ENCODE measurements around the gene LTBP2. TPM values are rescaled to one million over a fixed set of nuclear protein-coding genes. Genes with fewer than 3 reads are reported as not detected.

LTBP2 gene
- total RNA-seq, 1 donor from 2014 or later = 2.9 TPM

DNA sequence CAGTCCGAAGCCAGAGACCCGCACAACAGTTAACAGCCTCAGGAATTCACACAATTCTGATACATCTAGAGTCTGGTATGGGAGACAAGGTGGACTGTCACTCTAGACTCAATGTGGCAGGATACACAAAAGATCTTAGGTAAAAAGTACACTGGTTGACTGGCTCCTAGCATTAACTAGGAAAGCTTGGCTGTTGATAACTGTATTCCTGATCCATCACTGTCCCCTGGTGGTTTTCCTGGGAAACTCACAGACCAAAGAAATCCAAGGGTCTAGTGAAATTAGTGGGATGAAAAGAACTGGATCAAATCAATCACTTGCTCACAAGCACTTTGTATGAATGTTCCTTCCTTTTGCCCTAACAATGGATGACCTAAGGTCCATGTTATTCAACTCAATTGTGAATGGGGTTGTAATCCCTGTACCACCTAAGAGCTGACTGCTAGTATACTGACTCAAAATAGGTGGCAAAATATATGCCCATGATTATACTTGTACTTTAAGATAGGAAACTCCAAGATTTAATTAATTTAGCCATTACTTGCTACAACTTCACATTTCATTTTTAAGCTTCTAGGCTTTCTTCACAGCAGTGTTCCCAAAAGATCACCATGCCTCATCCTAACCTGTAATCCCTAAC is 132.9 kb downstream of the LTBP2 start:
- Mint-ChIP-seq H3K36me3 (peaks cover 15% of the 10 kb centered on the region), H3K27me3 (ENCODE audit: low read depth) (no peaks in the 10 kb centered on the region), H3K4me1 (no peaks in the 10 kb centered on the region), H3K27ac (no peak overlapping the region), H3K9me3 (no peaks in the 10 kb centered on the region), H3K4me3 (no peak overlapping the region)
- DNase-seq (ENCODE audit: low spot score in 2 of 2, unreplicated experiment in 2 of 2) = no peak
- TF ChIP-seq, protein P1, sequence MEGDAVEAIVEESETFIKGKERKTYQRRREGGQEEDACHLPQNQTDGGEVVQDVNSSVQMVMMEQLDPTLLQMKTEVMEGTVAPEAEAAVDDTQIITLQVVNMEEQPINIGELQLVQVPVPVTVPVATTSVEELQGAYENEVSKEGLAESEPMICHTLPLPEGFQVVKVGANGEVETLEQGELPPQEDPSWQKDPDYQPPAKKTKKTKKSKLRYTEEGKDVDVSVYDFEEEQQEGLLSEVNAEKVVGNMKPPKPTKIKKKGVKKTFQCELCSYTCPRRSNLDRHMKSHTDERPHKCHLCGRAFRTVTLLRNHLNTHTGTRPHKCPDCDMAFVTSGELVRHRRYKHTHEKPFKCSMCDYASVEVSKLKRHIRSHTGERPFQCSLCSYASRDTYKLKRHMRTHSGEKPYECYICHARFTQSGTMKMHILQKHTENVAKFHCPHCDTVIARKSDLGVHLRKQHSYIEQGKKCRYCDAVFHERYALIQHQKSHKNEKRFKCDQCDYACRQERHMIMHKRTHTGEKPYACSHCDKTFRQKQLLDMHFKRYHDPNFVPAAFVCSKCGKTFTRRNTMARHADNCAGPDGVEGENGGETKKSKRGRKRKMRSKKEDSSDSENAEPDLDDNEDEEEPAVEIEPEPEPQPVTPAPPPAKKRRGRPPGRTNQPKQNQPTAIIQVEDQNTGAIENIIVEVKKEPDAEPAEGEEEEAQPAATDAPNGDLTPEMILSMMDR (IDR thresholded peaks at IDR 0.05; ENCODE audit: unreplicated experiment) = peak; percentile 56

DNA sequence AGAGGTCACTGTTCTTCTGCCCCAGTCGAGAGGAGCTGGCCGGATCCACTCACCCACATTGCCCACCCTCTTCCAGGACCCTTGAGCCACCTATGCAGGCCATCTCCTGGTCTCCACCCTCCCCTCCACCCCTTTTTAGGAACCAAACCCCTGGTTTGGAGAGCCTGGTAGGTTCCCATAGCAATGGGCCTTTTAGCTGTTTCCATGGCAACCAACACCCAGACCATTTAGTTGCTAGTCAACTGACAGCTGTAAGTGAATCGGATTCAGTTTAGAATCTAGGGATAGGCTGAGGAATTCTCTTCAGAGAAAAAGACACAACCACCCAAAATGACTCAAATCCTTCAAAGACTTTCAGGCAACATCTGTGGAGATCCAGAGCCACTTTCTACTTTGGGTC is 135.4 kb downstream of the LTBP2 start:
- no peak for DNase-seq (ENCODE audit: low spot score in 2 of 2, unreplicated experiment in 2 of 2)
- H3K9me3 Mint-ChIP-seq = no peaks in the 10 kb centered on the region
- no peak overlapping the region for H3K27ac Mint-ChIP-seq
- TF ChIP-seq, protein P1 (IDR thresholded peaks at IDR 0.05; ENCODE audit: unreplicated experiment) = no peak
- H3K4me1 Mint-ChIP-seq = no peaks in the 10 kb centered on the region
- no peak overlapping the region for H3K4me3 Mint-ChIP-seq
- H3K36me3 Mint-ChIP-seq = peaks cover 33% of the 10 kb centered on the region
- no peaks in the 10 kb centered on the region for H3K27me3 Mint-ChIP-seq (ENCODE audit: low read depth)

DNA sequence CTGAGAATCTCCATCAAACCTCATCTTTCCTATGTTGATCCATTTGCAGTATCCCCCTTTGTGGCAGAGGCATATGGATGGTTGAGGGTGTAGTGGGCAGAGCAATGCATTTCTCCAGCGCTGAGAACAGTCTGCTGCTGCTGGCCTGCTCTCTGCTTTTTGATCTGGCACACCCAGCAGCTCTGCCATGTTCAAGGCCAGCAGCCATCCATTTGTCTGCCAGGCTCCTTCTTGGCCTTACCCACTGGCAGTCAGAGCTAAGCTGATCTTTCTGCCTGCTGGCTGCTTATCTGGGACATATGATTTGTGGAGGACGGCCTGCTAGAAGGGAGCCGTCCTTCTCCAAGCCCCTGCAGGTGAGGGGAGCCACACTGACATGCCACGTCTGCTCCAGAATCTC is 135.9 kb downstream of the LTBP2 start:
- peaks cover 33% of the 10 kb centered on the region for H3K36me3 Mint-ChIP-seq
- H3K27ac Mint-ChIP-seq = no peak overlapping the region
- no peaks in the 10 kb centered on the region for H3K9me3 Mint-ChIP-seq
- DNase-seq (ENCODE audit: low spot score in 2 of 2, unreplicated experiment in 2 of 2) = no peak
- TF ChIP-seq, protein P1 (IDR thresholded peaks at IDR 0.05; ENCODE audit: unreplicated experiment) = no peak
- H3K4me1 Mint-ChIP-seq = no peaks in the 10 kb centered on the region
- no peaks in the 10 kb centered on the region for H3K27me3 Mint-ChIP-seq (ENCODE audit: low read depth)
- H3K4me3 Mint-ChIP-seq = no peak overlapping the region

DNA sequence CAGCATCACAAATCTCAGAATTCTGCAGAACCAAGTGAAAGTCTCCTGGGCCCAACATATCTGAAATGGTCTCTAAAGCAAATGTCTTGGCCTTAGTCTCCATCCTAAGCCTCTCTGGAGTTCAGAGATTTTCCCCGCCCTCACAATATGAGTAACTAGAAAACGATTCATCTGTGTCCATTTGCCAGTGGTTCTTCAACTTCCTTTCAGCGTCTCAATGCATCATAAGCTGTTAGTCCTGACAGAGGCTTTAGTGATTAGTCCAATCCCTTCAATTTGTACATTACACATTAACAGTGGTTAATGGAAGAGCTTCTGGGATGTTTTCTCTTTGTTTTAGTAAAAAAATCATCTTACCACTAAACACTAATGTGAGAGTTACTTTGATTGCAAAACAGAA is 136.4 kb downstream of the LTBP2 start:
- TF ChIP-seq, protein P1 (IDR thresholded peaks at IDR 0.05; ENCODE audit: unreplicated experiment) = no peak
- Mint-ChIP-seq H3K36me3 (peaks cover 30% of the 10 kb centered on the region), H3K4me3 (no peak overlapping the region), H3K27me3 (ENCODE audit: low read depth) (no peaks in the 10 kb centered on the region), H3K9me3 (no peaks in the 10 kb centered on the region), H3K27ac (no peak overlapping the region), H3K4me1 (no peaks in the 10 kb centered on the region)
- DNase-seq (ENCODE audit: low spot score in 2 of 2, unreplicated experiment in 2 of 2) = no peak

DNA sequence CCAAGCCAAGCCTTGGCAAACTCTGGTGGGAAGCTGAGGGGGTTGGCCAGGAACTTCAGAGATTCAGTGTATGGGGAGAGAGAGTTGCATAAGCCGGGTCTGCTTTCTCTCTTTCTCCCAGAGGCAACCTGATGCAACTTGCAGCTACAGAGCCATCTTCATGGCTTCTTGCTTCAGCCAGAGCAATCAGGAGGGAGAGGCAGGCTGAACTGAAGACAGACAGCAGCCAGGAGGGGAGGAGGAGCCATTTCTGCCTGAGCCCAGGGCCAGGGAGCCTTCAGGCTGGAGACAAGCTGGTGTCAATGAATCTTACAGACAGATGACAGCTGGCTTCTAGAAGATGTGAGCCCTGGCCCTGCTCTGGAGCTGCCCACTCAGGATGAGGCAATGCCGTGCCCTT is 137.7 kb downstream of the LTBP2 start:
- DNase-seq (ENCODE audit: low spot score in 2 of 2, unreplicated experiment in 2 of 2) = no peak
- H3K36me3 Mint-ChIP-seq = peaks cover 22% of the 10 kb centered on the region
- TF ChIP-seq, protein P1 (IDR thresholded peaks at IDR 0.05; ENCODE audit: unreplicated experiment) = no peak
- no peaks in the 10 kb centered on the region for H3K9me3 Mint-ChIP-seq
- H3K27me3 Mint-ChIP-seq (ENCODE audit: low read depth) = no peaks in the 10 kb centered on the region
- no peak overlapping the region for H3K27ac Mint-ChIP-seq
- H3K4me1 Mint-ChIP-seq = no peaks in the 10 kb centered on the region
- H3K4me3 Mint-ChIP-seq = no peak overlapping the region

DNA sequence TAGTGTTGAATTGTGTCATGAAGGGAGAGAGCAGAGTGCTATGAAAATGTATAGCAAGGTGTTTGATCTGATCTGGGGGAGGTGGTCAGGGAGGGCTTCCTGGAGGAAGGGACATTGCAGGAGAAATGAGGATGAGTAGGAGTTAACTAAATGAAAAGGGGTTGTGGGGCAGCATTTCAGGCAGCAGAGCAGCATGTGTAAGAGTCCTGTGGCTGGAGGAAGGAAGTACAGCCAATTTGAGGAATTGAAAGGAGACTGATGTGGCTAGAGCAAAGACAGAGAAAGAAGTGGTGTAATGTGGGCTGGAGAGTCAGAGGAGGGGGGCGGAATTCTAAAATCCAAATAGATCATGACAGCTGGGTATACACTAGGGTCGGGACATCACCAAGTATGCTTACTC is 139.4 kb downstream of the LTBP2 start:
- H3K9me3 Mint-ChIP-seq = no peaks in the 10 kb centered on the region
- TF ChIP-seq, protein P1 (IDR thresholded peaks at IDR 0.05; ENCODE audit: unreplicated experiment) = no peak
- H3K27ac Mint-ChIP-seq = no peak overlapping the region
- no peak for DNase-seq (ENCODE audit: low spot score in 2 of 2, unreplicated experiment in 2 of 2)
- no peak overlapping the region for H3K4me3 Mint-ChIP-seq
- H3K27me3 Mint-ChIP-seq (ENCODE audit: low read depth) = no peaks in the 10 kb centered on the region
- no peaks in the 10 kb centered on the region for H3K4me1 Mint-ChIP-seq
- H3K36me3 Mint-ChIP-seq = peaks cover 22% of the 10 kb centered on the region

Measured in mesothelial cell of epicardium (in vitro differentiated cells).